ENCODE measurements around the gene ITGA11.

ITGA11 gene

GRCh38 chr15:68311464-68311835 lies 120.5 kb downstream of the ITGA11 start:
- DNase-seq (ENCODE audit: low read depth) = no peak

- DNase-seq (ENCODE audit: low read depth) = no peak
These were observed 121.0 kb downstream of the ITGA11 start for GRCh38 chr15:68310804-68311463.

GRCh38 chr15:68310178-68310803 lies 121.7 kb downstream of the ITGA11 start:
- no peak for DNase-seq (ENCODE audit: low read depth)

GRCh38 chr15:68309024-68309423 lies 122.9 kb downstream of the ITGA11 start:
- DNase-seq (ENCODE audit: low read depth) = no peak

- DNase-seq (ENCODE audit: low read depth) = no peak
These were observed 124.6 kb downstream of the ITGA11 start for GRCh38 chr15:68307131-68307928.

GRCh38 chr15:68305420-68305871 lies 126.5 kb downstream of the ITGA11 start:
- DNase-seq (ENCODE audit: low read depth) = no peak

GRCh38 chr15:68304589-68305337 lies 127.2 kb downstream of the ITGA11 start:
- DNase-seq (ENCODE audit: low read depth) = no peak

GRCh38 chr15:68303560-68304436 lies 128.2 kb downstream of the ITGA11 start:
- peak; percentile 31 for DNase-seq (ENCODE audit: low read depth)

- no peak for DNase-seq (ENCODE audit: low read depth)
These were observed 128.8 kb downstream of the ITGA11 start for GRCh38 chr15:68303134-68303533.

- DNase-seq (ENCODE audit: low read depth) = no peak
These were observed 129.2 kb downstream of the ITGA11 start for GRCh38 chr15:68302729-68303128.

GRCh38 chr15:68301301-68301700 lies 130.7 kb downstream of the ITGA11 start:
- DNase-seq (ENCODE audit: low read depth) = no peak

GRCh38 chr15:68300115-68300940 lies 131.6 kb downstream of the ITGA11 start:
- no peak for DNase-seq (ENCODE audit: low read depth)

GRCh38 chr15:68299436-68299835 lies 132.5 kb downstream of the ITGA11 start:
- DNase-seq (ENCODE audit: low read depth) = no peak

- DNase-seq (ENCODE audit: low read depth) = peak; percentile 21
These were observed 133.0 kb downstream of the ITGA11 start for GRCh38 chr15:68298882-68299381.

- DNase-seq (ENCODE audit: low read depth) = no peak
These were observed 133.6 kb downstream of the ITGA11 start for GRCh38 chr15:68298336-68298735.

GRCh38 chr15:68295014-68295805 lies 136.8 kb downstream of the ITGA11 start:
- DNase-seq (ENCODE audit: low read depth) = no peak

GRCh38 chr15:68292967-68293366 lies 139.0 kb downstream of the ITGA11 start:
- DNase-seq (ENCODE audit: low read depth) = no peak

- no peak for DNase-seq (ENCODE audit: low read depth)
These were observed 139.7 kb downstream of the ITGA11 start for GRCh38 chr15:68292157-68292781.

- no peak for DNase-seq (ENCODE audit: low read depth)
These were observed 141.2 kb downstream of the ITGA11 start for GRCh38 chr15:68290715-68291114.

All from ELR (cell line).